Upper lobe of left lung (tissue), 4 donors: ENCODE data around the gene ABCG2.

ENCODE experiments used
- POLR2A ChIP-seq, 4 donors: fragments of 450-650 bp; IDR thresholded peaks; one replicate each; pipeline ENCODE4 v1.5.1; 2016 to 2017; ENCODE audit warnings: antibody characterized with exemption in 4 of 4, mild to moderate bottlenecking in 2 of 4
- TF ChIP-seq, protein P1 (sequence below), 6 experiments: fragments of 450-650 bp in 4 of 6; fragments of 200-600 bp in 2 of 6; sonication (generic) in 2 of 6; IDR thresholded peaks; one replicate each; pipeline ENCODE4 v1.5.1; 2016 to 2019; ENCODE audit warnings: antibody characterized with exemption in 6 of 6

GRCh38 chr4:88058295-88058694, 100.1 kb downstream of the ABCG2 start:
- TF ChIP-seq, protein P1, sequence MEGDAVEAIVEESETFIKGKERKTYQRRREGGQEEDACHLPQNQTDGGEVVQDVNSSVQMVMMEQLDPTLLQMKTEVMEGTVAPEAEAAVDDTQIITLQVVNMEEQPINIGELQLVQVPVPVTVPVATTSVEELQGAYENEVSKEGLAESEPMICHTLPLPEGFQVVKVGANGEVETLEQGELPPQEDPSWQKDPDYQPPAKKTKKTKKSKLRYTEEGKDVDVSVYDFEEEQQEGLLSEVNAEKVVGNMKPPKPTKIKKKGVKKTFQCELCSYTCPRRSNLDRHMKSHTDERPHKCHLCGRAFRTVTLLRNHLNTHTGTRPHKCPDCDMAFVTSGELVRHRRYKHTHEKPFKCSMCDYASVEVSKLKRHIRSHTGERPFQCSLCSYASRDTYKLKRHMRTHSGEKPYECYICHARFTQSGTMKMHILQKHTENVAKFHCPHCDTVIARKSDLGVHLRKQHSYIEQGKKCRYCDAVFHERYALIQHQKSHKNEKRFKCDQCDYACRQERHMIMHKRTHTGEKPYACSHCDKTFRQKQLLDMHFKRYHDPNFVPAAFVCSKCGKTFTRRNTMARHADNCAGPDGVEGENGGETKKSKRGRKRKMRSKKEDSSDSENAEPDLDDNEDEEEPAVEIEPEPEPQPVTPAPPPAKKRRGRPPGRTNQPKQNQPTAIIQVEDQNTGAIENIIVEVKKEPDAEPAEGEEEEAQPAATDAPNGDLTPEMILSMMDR (IDR thresholded peaks at IDR 0.05) = no peak
- no peak for TF ChIP-seq POLR2A (IDR thresholded peaks at IDR 0.05)
